Osteoblast (primary cell): ENCODE measurements around the gene XYLT2. TPM values are rescaled to one million over a fixed set of nuclear protein-coding genes. Genes with fewer than 3 reads are reported as not detected.

Experiments used
- DNase-seq: peaks from one replicate; pipeline ENCODE4 v3.0.0; 2011; ENCODE audit warnings: low spot score, mixed read lengths; ENCODE audit not compliant: insufficient read length; ENCODE audit errors: missing footprints
- H2AFZ ChIP-seq: 2 replicates; pipeline ENCODE4 v1.6.0; 2011; ENCODE audit warnings: mild to moderate bottlenecking, low read length
- H3K27ac ChIP-seq: 2 replicates; pipeline ENCODE4 v1.5.1; 2011; ENCODE audit warnings: mild to moderate bottlenecking, low read depth, low read length, moderate library complexity
- H3K27me3 ChIP-seq: 2 replicates; pipeline ENCODE4 v1.6.0; 2012; ENCODE audit warnings: mild to moderate bottlenecking, control low read depth, inconsistent platforms, low read length, moderate library complexity; ENCODE audit not compliant: insufficient read depth
- H3K36me3 ChIP-seq: 2 replicates; pipeline ENCODE4 v1.5.1; 2011; ENCODE audit warnings: mild to moderate bottlenecking, low read length, control low read depth, moderate library complexity; ENCODE audit not compliant: insufficient read depth
- H3K4me1 ChIP-seq: 2 replicates; pipeline ENCODE4 v1.5.1; 2011; ENCODE audit warnings: mild to moderate bottlenecking, low read length, control low read depth, moderate library complexity; ENCODE audit not compliant: insufficient read depth
- H3K4me2 ChIP-seq: 2 replicates; pipeline ENCODE4 v1.6.0; 2011; ENCODE audit warnings: mild to moderate bottlenecking, low read length; ENCODE audit not compliant: insufficient read depth
- H3K4me3 ChIP-seq: fragments of 200-600 bp; sonication (generic); 3 replicates; pipeline ENCODE4 v1.5.1; 2012; ENCODE audit warnings: mild to moderate bottlenecking, low read length, inconsistent platforms; ENCODE audit not compliant: insufficient read depth
- H3K79me2 ChIP-seq: 2 replicates; pipeline ENCODE4 v1.6.0; 2012; ENCODE audit warnings: mild to moderate bottlenecking, low read length, control low read depth, inconsistent platforms; ENCODE audit not compliant: insufficient read depth
- H3K9me3 ChIP-seq: 2 replicates; pipeline ENCODE4 v1.5.1; 2011; ENCODE audit warnings: low read depth, low read length, control low read depth
- H4K20me1 ChIP-seq: 2 replicates; pipeline ENCODE4 v1.6.0; 2012; ENCODE audit warnings: mild to moderate bottlenecking, low read length, control low read depth; ENCODE audit not compliant: insufficient read depth
- CTCF ChIP-seq: IDR thresholded peaks from 2 replicates; pipeline ENCODE4 v1.5.1; 2011; ENCODE audit warnings: mild to moderate bottlenecking, low read depth, low read length, moderate library complexity; ENCODE audit errors: extremely low read depth
- total RNA-seq: library from RNA; depleted of rRNA; stranded (reverse); fragments of >200 nt; gene quantifications from 2 replicates; pipeline ENCODE4 v1.2.3, GENCODE V29; 2012

XYLT2 gene
- total RNA-seq, 1 donor = 40.5 TPM

GRCh38 chr17:50344731-50345365 is 1.1 kb upstream of the XYLT2 start:
- peaks cover 32% of the 10 kb centered on the region for H3K4me1 ChIP-seq
- no peak overlapping the region for H3K4me2 ChIP-seq
- TF ChIP-seq CTCF = no peak
- peaks cover 37% of the 10 kb centered on the region for H3K79me2 ChIP-seq
- no peak overlapping the region for H3K27ac ChIP-seq
- no peak overlapping the region for H3K4me3 ChIP-seq
- H3K9me3 ChIP-seq = no peaks in the 10 kb centered on the region
- H3K27me3 ChIP-seq = no peaks in the 10 kb centered on the region
- H3K36me3 ChIP-seq = no peaks in the 10 kb centered on the region
- peak; percentile 83 for DNase-seq
- peaks cover 23% of the 10 kb centered on the region for H4K20me1 ChIP-seq
- H2AFZ ChIP-seq = no peak overlapping the region

GRCh38 chr17:50346313-50347116 is 589 bp downstream of the XYLT2 start:
- H2AFZ ChIP-seq = peak overlapping the region; percentile 65
- H3K79me2 ChIP-seq = peaks cover 49% of the 10 kb centered on the region
- DNase-seq = peak; percentile 93
- no peaks in the 10 kb centered on the region for H3K9me3 ChIP-seq
- peak overlapping the region; percentile 92 for H3K4me2 ChIP-seq
- peaks cover 31% of the 10 kb centered on the region for H4K20me1 ChIP-seq
- H3K4me1 ChIP-seq = peaks cover 32% of the 10 kb centered on the region
- peak overlapping the region; percentile 70 for H3K27ac ChIP-seq
- no peak for TF ChIP-seq CTCF
- no peaks in the 10 kb centered on the region for H3K27me3 ChIP-seq
- peak overlapping the region; percentile 90 for H3K4me3 ChIP-seq
- H3K36me3 ChIP-seq = no peaks in the 10 kb centered on the region

DNA sequence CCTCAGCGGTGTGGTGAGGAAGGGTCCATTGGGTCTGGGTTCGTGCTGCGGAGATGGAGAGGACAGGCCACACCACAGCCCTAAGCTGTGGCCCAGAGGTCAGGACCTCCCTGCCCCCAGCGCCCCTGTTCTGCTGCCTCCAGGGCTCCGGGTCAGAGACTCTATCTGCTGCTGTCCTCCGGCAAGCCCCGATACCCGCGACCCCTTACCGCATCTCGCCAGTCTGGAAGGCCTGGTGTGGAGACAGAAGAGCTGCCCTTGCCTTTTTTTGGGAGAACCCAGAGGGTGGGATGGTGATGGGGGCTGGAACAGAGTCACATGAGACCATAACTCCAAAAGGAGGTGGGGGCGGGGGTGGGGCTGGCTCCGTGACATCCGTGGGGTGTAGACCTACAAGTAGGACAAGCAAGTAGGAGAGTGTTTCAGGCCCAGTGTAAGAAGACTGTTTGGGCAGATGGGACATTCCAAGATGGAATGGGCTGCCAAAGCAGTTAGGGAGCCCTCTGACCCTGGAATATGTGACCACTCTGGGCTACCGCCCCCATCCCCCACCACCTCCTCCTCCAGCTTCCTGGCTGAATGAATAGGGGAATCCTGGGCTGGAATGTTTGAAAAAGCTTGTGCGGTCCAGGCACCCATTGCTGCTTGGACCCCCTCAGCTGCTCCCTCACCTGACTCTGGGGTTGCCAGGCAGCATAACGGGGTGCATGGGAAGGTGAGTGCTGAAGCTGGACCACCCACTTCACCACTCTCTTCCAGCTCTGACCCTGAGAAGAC is 1.4 kb downstream of the XYLT2 start:
- no peak for TF ChIP-seq CTCF
- Histone ChIP-seq H3K4me3 (peak overlapping the region; percentile 90), H3K4me1 (peaks cover 32% of the 10 kb centered on the region), H3K9me3 (no peaks in the 10 kb centered on the region), H2AFZ (peak overlapping the region; percentile 65), H3K27ac (peak overlapping the region; percentile 70), H3K79me2 (peaks cover 56% of the 10 kb centered on the region), H3K4me2 (peak overlapping the region; percentile 92), H4K20me1 (peaks cover 37% of the 10 kb centered on the region), H3K27me3 (no peaks in the 10 kb centered on the region), H3K36me3 (no peaks in the 10 kb centered on the region)
- no peak for DNase-seq

GRCh38 chr17:50347894-50348291 is 2.0 kb downstream of the XYLT2 start:
- Histone ChIP-seq H2AFZ (no peak overlapping the region), H4K20me1 (peaks cover 43% of the 10 kb centered on the region), H3K27ac (no peak overlapping the region), H3K36me3 (peaks cover 3% of the 10 kb centered on the region), H3K4me2 (peak overlapping the region; percentile 92), H3K4me1 (peaks cover 32% of the 10 kb centered on the region), H3K27me3 (no peaks in the 10 kb centered on the region), H3K4me3 (peak overlapping the region; percentile 90), H3K79me2 (peaks cover 62% of the 10 kb centered on the region), H3K9me3 (no peaks in the 10 kb centered on the region)
- no peak for DNase-seq
- no peak for TF ChIP-seq CTCF
